ENCODE results near the gene ZNF274.

Gene ZNF274

DNA sequence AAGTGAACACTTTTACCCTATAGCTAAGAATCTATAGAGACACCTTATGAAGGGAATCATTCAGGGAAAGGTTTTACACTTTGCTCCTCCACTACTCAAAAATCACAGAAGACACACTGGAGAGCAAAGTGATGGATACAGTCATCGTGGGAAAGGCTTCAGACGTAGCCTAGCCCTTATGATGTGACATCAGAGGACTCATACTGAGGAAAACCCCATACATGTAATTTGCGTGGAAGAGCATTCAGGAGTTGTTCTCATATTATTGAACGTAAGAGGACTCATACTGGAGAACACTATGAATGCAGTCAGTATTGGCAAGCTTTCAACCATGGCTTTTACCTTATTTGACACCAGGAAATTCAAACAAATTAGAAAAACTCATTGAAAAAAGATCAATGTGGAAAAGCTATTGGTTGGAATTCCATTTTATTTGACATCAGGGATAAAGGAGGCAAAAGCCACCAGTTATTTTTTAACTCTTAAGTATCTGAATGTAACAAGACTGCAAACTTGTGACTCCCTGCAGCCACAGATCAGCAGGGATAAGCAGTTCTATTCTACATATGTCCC is 16.1 kb upstream of the ZNF274 start:
- Histone ChIP-seq H3K27me3 (ENCODE audit: insufficient read depth, low read length, poor library complexity) (no peaks in the 10 kb centered on the region), H3K9ac (ENCODE audit: low read depth, low read length) (no peak overlapping the region), H2AFZ (ENCODE audit: low read depth, low read length) (no peak overlapping the region), H3K4me1 (ENCODE audit: insufficient read depth, low read length) (no peaks in the 10 kb centered on the region), H3K79me2 (ENCODE audit: insufficient read depth, low read length) (no peaks in the 10 kb centered on the region), H3K9me3 (ENCODE audit: insufficient read depth, low read length, severe bottlenecking) (peaks cover 30% of the 10 kb centered on the region), H3K4me3 (ENCODE audit: low read depth in 1 of 2, low read length in 2 of 2) (no peak overlapping the region), H3K4me2 (ENCODE audit: insufficient read depth, low read length) (no peak overlapping the region), H3K36me3 (ENCODE audit: insufficient read depth, low read length) (no peaks in the 10 kb centered on the region), H3K27ac (ENCODE audit: low read length) (no peak overlapping the region), H4K20me1 (ENCODE audit: insufficient read depth, low read length) (no peaks in the 10 kb centered on the region)
- DNase-seq (no peak), ATAC-seq (ENCODE audit: insufficient read depth, low read depth) (no peak)
- TF ChIP-seq EZH2 (IDR thresholded peaks at IDR 0.05; ENCODE audit: borderline replicate concordance, low read depth, low read length, severe bottlenecking), result no peak
- TF ChIP-seq, protein P1, sequence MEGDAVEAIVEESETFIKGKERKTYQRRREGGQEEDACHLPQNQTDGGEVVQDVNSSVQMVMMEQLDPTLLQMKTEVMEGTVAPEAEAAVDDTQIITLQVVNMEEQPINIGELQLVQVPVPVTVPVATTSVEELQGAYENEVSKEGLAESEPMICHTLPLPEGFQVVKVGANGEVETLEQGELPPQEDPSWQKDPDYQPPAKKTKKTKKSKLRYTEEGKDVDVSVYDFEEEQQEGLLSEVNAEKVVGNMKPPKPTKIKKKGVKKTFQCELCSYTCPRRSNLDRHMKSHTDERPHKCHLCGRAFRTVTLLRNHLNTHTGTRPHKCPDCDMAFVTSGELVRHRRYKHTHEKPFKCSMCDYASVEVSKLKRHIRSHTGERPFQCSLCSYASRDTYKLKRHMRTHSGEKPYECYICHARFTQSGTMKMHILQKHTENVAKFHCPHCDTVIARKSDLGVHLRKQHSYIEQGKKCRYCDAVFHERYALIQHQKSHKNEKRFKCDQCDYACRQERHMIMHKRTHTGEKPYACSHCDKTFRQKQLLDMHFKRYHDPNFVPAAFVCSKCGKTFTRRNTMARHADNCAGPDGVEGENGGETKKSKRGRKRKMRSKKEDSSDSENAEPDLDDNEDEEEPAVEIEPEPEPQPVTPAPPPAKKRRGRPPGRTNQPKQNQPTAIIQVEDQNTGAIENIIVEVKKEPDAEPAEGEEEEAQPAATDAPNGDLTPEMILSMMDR (IDR thresholded peaks at IDR 0.05; ENCODE audit: borderline replicate concordance, extremely low read depth, low read length, poor library complexity, severe bottlenecking), result no peak

DNA sequence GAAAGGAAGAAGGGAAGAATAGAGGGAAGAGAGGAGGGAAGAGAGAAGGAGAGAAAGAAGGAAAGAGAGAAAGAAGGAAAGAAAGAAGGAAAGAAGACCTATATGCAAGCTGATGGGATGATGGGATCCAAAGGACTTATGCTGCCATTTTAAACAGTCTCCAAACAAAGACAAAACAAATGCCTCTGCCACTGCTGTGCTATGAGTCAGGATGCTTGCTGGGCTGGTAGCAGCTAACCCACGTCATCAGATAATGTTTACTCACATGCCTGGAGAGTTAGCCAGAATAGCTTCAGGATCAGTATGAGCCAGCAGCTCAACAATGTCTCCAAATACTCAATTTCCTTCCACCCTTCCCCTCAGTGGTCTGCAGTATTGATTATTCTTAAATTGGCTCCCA is 12.0 kb upstream of the ZNF274 start:
- H3K4me2 ChIP-seq (ENCODE audit: insufficient read depth, low read length), result no peak overlapping the region
- no peak for ATAC-seq (ENCODE audit: insufficient read depth, low read depth)
- TF ChIP-seq EZH2 (IDR thresholded peaks at IDR 0.05; ENCODE audit: borderline replicate concordance, low read depth, low read length, severe bottlenecking), result no peak
- TF ChIP-seq, protein P1 (IDR thresholded peaks at IDR 0.05; ENCODE audit: borderline replicate concordance, extremely low read depth, low read length, poor library complexity, severe bottlenecking), result no peak

DNA sequence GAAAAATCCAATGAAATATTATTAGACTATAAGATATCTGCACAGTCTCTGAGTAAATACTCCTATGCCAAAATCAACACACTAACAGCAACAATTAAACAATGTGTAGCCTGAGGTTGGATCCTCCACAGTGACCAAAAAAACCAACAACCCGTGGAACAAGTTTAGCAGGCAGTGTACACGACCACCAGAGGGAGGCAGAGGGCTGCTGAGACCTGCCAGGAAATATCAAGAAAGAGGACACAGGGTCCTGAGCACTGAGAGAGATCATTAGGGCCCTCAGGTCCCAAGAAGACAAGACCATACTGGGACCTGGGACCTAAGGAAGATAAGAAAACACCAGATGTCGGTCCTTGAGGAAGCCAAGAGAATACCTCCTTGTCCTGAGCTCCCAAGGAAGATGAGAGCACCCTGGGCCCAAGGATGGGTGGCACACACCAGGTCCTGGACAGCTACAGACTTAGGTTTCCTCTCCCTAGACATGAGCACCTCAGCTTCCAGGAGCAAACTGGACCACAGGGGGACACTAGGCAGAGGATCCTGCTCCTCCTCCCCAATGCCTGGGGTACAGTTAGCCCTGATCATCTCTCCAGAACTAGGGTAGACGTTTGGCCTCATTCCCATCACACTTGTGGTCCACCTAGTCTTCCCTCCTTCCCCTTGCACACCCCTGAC is 822 bp upstream of the ZNF274 start:
- H2AFZ ChIP-seq (ENCODE audit: low read depth, low read length), result peak overlapping the region; percentile 84
- peak overlapping the region; percentile 81 for H3K27ac ChIP-seq (ENCODE audit: low read length)
- no peak for TF ChIP-seq EZH2 (IDR thresholded peaks at IDR 0.05; ENCODE audit: borderline replicate concordance, low read depth, low read length, severe bottlenecking)
- TF ChIP-seq, protein P1 (IDR thresholded peaks at IDR 0.05; ENCODE audit: borderline replicate concordance, extremely low read depth, low read length, poor library complexity, severe bottlenecking), result peak; percentile 92
- H3K27me3 ChIP-seq (ENCODE audit: insufficient read depth, low read length, poor library complexity), result no peaks in the 10 kb centered on the region
- H3K4me2 ChIP-seq (ENCODE audit: insufficient read depth, low read length), result peak overlapping the region; percentile 67
- H3K36me3 ChIP-seq (ENCODE audit: insufficient read depth, low read length), result peaks cover 23% of the 10 kb centered on the region
- peaks cover 40% of the 10 kb centered on the region for H3K9me3 ChIP-seq (ENCODE audit: insufficient read depth, low read length, severe bottlenecking)
- H3K4me3 ChIP-seq (ENCODE audit: low read depth in 1 of 2, low read length in 2 of 2), result peak overlapping the region in 1 of 2 experiments; percentile 69; a peak in 3 of 4 replicates
- H3K4me1 ChIP-seq (ENCODE audit: insufficient read depth, low read length), result peaks cover 17% of the 10 kb centered on the region
- H3K9ac ChIP-seq (ENCODE audit: low read depth, low read length), result peak overlapping the region; percentile 35; the same call in 1 of the 2 replicates
- peaks cover 10% of the 10 kb centered on the region for H3K79me2 ChIP-seq (ENCODE audit: insufficient read depth, low read length)
- ATAC-seq (ENCODE audit: insufficient read depth, low read depth) (peak; percentile 62), DNase-seq (peak; percentile 76)
- H4K20me1 ChIP-seq (ENCODE audit: insufficient read depth, low read length), result no peaks in the 10 kb centered on the region

More for the DNA sequence above, 12.0 kb upstream of the ZNF274 start:
- Histone ChIP-seq H4K20me1 (ENCODE audit: insufficient read depth, low read length) (no peaks in the 10 kb centered on the region), H3K9ac (ENCODE audit: low read depth, low read length) (no peak overlapping the region), H3K27me3 (ENCODE audit: insufficient read depth, low read length, poor library complexity) (no peaks in the 10 kb centered on the region), H3K36me3 (ENCODE audit: insufficient read depth, low read length) (no peaks in the 10 kb centered on the region), H3K4me1 (ENCODE audit: insufficient read depth, low read length) (no peaks in the 10 kb centered on the region), H3K79me2 (ENCODE audit: insufficient read depth, low read length) (no peaks in the 10 kb centered on the region), H3K9me3 (ENCODE audit: insufficient read depth, low read length, severe bottlenecking) (peaks cover 24% of the 10 kb centered on the region), H3K27ac (ENCODE audit: low read length) (no peak overlapping the region), H3K4me3 (ENCODE audit: low read depth in 1 of 2, low read length in 2 of 2) (no peak overlapping the region), H2AFZ (ENCODE audit: low read depth, low read length) (no peak overlapping the region)
- DNase-seq, result no peak
